Daoy (cell line): ENCODE measurements around the gene ADAM19. TPM values are rescaled to one million over a fixed set of nuclear protein-coding genes. Genes with fewer than 3 reads are reported as not detected.

Source experiments
- DNase-seq: peaks from one replicate; pipeline ENCODE4 v3.0.0-alpha.2; 2015; ENCODE audit warnings: low read depth
- total RNA-seq: library from RNA; depleted of rRNA; stranded (reverse); fragments of >200 nt; shearing (Covaris generic); gene quantifications from 2 replicates; pipeline ENCODE4 v1.2.3, GENCODE V29; 2014; rRNA removed

Gene ADAM19
- total RNA-seq = 28.9 and 30.8 TPM in 2 replicates

GRCh38 chr5:157575381-157576020 lies at the start of gene ADAM19:
ADAM19 (minus strand) TSS chr5:157575775; CDS start chr5:157575696, 79 bp downstream.
- DNase-seq = peak; percentile 84

DNA sequence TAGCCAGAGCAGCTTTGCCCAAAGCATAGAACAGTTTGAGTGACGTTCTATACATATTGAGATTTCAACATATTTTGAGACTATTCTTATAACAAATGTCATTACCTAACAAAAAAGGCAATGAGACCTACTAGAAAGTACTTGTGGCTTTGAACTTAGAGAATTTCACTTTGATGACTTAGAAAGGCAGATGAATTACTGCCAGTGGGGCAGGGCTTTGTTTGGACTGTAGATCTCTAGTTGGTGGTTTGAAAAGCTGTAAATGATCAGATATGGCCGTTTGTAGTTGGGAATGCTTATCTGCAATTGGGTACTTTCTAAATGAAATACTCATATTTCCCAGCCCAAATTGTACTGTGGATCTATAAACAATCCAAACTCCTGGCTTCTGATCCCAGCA lies 48.6 kb upstream of the ADAM19 start:
- no peak for DNase-seq

- DNase-seq = no peak
Measured at GRCh38 chr5:157620776-157621175, 45.2 kb upstream of the ADAM19 start.

DNA sequence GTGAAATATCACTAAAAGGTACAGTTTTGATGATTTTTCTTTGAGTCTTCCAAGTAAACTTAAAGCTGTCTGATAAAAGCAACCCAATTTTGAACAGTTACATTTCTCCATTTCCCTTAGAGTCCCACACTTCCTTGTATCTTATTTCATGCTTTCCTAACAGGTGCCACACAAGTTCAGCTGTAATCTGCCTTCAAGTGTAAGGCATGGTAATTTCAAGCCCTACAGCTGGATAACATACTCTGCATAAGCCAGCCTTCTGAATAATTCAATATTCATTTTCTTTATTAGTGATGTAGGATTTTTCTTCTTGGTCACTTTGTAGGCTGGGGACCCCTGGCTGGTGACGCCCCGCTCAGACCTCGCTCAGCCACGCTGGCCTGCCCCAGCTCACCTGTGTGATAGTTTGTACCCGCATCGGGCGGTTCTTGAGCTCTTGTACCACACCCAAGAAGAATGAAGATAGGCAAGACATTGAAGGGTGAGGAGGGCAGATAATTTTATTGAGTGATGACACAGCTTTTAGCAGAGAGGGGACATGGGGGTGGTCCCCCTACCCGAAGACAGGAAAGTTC lies 42.7 kb upstream of the ADAM19 start:
- DNase-seq = no peak

GRCh38 chr5:157616785-157617184 lies 41.2 kb upstream of the ADAM19 start:
- DNase-seq = no peak

- DNase-seq = no peak
Measured at GRCh38 chr5:157613385-157614245, 38.0 kb upstream of the ADAM19 start.

- DNase-seq = no peak
Measured at GRCh38 chr5:157612581-157612980, 37.0 kb upstream of the ADAM19 start.

GRCh38 chr5:157611571-157612476 lies 36.2 kb upstream of the ADAM19 start:
- DNase-seq = no peak

DNA sequence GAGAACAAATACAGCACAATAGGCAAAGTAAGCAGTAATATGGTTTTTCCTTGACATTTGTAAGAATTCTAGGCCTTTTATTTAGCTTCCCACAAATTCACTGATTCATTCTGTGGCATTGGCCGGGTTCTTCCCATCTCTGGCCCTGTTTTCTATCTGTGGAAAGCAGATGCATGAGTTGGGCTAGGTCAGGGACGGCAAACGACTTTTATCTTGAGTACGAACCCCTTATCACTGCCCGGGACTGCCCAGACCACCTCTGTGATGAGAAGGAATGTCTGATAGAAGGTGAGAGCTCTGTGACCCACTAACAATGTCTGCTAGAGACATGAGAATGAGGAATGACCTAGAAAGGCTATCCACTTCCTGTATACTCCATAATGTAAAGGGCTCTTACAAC lies 35.4 kb upstream of the ADAM19 start:
- DNase-seq = no peak

GRCh38 chr5:157608972-157609565 lies 33.5 kb upstream of the ADAM19 start:
- no peak for DNase-seq

GRCh38 chr5:157607371-157608161 lies 32.0 kb upstream of the ADAM19 start:
- DNase-seq = peak; percentile 77

- no peak for DNase-seq
Measured at GRCh38 chr5:157606046-157606445, 30.5 kb upstream of the ADAM19 start.

DNA sequence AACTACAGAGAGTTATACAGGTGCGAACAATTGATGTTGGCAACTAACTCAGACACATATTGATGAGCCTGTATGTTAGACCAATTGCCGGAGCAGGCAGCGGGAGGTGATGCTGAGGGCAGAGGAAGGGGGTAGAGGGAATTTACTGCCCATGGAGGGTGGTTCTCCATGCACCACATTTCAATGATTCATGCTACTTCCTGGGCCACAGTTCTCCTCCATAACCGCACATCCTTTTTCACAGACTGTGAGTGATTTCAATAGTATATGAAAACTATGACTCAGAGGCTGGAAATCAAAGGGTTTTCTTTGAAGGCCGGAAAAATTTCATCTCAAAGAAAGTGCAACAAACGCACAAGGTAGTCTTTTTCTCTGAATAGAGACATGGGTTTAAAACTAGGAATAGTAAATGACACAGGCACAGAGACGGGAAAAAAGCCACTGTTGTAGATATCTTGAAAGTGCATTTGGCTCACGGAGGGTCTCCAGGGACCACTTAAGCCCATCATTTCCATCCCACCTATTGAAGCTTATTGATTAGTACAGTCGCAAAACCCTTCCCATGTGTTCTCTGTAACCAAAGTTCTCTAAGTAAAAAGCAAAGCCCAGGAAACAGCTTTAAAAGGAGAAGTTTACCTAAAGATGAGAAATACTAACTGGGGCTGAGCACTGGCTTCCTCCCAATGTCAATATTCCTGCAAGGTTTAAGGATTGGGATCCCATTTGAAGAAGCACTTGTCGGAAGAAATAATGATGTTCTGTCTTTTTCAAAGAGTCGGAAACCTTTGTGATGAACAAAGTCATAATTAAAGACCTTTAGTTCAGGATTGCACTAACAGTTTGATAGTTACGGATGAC lies 28.0 kb upstream of the ADAM19 start:
- DNase-seq = peak; percentile 94

- DNase-seq = peak; percentile 85
Measured at GRCh38 chr5:157602505-157602904, 26.9 kb upstream of the ADAM19 start.

- DNase-seq = no peak
Measured at GRCh38 chr5:157600252-157600651, 24.7 kb upstream of the ADAM19 start.

GRCh38 chr5:157599565-157599964 lies 24.0 kb upstream of the ADAM19 start:
- DNase-seq = no peak

DNA sequence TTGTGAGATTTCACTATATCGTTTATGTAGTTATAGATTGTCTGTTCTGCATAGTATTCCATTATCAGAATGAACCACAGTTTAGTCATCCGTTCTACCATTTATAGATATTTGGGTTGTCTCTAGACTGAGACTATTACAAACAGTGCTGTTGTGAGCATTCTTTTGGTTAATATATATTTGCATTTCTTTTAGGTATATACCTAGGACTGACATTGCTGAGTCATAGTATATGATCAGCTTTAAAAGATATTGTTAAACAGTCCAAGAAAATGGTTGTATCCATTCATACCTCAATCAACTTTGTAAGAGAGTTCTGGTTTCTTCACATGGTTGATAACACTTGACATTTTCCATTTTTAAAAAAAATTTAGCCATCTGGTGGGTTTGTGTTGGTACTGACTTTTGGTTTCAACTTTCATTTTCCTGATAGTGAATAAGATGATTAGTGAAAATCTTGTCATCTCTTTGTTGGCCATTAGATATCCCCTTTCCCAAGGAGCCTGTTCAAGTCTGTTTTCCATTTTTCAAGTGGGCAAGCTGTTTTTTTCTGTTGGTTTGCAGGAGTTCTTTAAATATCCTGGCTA lies 22.9 kb upstream of the ADAM19 start:
- no peak for DNase-seq

DNA sequence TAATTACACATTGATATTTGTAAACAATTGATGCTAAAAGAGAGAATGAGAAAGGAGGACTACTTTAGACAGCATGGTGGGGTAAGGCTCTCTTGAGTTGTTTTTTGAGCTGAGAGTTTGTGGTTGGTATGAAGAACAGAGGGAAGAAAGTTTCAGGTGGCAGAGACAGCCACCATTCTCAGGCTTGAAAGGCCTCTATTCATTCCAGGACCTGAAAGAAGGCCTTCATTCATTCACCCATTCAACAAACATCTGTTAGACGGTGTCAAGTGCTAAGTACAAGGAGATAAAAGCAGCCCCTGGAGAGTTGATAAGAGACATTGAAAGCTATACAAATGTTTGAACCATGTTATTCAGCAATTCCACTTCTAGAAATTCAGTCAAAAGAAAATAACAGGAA lies 21.7 kb upstream of the ADAM19 start:
- DNase-seq = no peak

- no peak for DNase-seq
Measured at GRCh38 chr5:157596487-157596886, 20.9 kb upstream of the ADAM19 start.
